ENCODE data around the gene EVL.

Gene EVL

GRCh38 chr14:100082723-100083122, 17.5 kb downstream of the EVL start:
- no peak for DNase-seq

GRCh38 chr14:100083706-100084105, 18.5 kb downstream of the EVL start:
- no peak for DNase-seq

GRCh38 chr14:100084591-100084990, 19.4 kb downstream of the EVL start:
- no peak for DNase-seq

- no peak for DNase-seq
Observed at GRCh38 chr14:100085462-100085861, 20.2 kb downstream of the EVL start.

GRCh38 chr14:100086361-100086760, 21.1 kb downstream of the EVL start:
- DNase-seq = no peak

GRCh38 chr14:100088226-100088625, 23.0 kb downstream of the EVL start:
- no peak for DNase-seq

- no peak for DNase-seq
Observed at GRCh38 chr14:100091386-100091785, 26.2 kb downstream of the EVL start.

- DNase-seq = no peak
Observed at GRCh38 chr14:100092832-100093231, 27.6 kb downstream of the EVL start.

GRCh38 chr14:100093319-100093718, 28.1 kb downstream of the EVL start:
- DNase-seq = no peak

GRCh38 chr14:100096656-100097055, 31.4 kb downstream of the EVL start:
- DNase-seq = no peak

GRCh38 chr14:100098171-100098570, 32.9 kb downstream of the EVL start:
- DNase-seq = no peak

GRCh38 chr14:100100032-100100703, 34.9 kb downstream of the EVL start:
- no peak for DNase-seq

GRCh38 chr14:100102156-100102785, 37.0 kb downstream of the EVL start:
- DNase-seq = peak in 7 of 56 donors; percentile 19 to 49 (median 38)

GRCh38 chr14:100103250-100104005, 38.2 kb downstream of the EVL start:
- DNase-seq = no peak

- DNase-seq = no peak
Observed at GRCh38 chr14:100104006-100104352, 38.8 kb downstream of the EVL start.

GRCh38 chr14:100104523-100105300, 39.5 kb downstream of the EVL start:
- no peak for DNase-seq

GRCh38 chr14:100105357-100106169, 40.3 kb downstream of the EVL start:
- peak in 1 of 56 donors; percentile 21 for DNase-seq

- no peak for DNase-seq
Observed at GRCh38 chr14:100106250-100107112, 41.3 kb downstream of the EVL start.

- DNase-seq = no peak
Observed at GRCh38 chr14:100107236-100107635, 42.0 kb downstream of the EVL start.

Measured in nucleus accumbens (tissue), 56 donors.